GM18505 (cell line): ENCODE measurements around the gene SNX5.

Experiments used
- ATAC-seq: cut with Tn5 transposase; IDR thresholded peaks from one replicate; pipeline ENCODE4 v1.9.1; 2021; ENCODE audit not compliant: unreplicated experiment
- POLR2A ChIP-seq: IDR thresholded peaks from 4 replicates; pipeline ENCODE4 v1.6.1; 2011; ENCODE audit warnings: borderline replicate concordance; ENCODE audit not compliant: insufficient read depth, insufficient read length; ENCODE audit errors: extremely low read depth

SNX5 gene

DNA sequence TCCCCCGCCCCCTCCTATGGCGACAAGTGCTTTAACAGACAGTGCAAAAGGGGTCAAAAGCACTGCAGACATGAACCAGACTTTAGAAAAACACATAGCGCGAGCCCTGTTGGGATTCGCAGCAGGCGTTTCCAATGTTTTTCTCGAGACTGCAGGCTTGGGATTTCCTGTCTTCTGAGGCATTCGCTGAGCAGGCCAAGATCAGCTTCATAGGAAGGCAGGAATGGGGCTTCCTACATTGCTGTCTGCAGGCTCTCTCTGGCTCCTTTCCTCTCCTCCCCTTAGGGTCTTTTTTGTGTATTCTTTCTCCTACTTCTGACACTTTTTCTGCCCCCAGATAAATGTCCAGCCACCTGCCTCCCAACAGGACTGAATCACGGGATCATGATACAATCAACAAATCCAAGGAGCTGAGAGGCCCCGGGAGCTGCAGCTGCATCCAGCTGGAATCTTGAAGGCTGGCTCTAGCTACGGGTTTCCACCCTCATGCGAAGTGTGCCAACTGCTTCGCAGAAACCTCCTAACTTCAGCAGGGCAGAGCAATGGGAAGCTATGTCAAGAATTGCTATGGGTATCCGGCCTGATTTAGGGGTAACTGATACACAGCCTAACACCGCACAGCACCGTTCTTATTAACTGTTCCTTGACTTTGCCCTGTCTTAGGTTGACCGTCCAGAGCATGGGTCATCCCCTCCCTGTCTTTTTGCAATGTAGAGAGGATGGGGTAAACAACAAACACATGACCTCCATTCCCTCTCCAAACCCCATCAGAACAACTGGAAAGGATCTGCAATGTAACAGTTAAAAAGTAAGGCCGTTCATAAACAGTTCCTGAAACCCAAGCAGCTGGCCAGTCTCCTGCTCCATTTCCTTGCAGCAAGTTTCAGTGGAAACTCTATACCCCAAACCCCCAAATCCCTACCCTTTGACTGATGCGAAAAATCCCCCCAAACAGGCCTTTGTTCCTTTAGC, 31.5 kb downstream of the SNX5 start:
- ATAC-seq, result no peak
- no peak for TF ChIP-seq POLR2A

DNA sequence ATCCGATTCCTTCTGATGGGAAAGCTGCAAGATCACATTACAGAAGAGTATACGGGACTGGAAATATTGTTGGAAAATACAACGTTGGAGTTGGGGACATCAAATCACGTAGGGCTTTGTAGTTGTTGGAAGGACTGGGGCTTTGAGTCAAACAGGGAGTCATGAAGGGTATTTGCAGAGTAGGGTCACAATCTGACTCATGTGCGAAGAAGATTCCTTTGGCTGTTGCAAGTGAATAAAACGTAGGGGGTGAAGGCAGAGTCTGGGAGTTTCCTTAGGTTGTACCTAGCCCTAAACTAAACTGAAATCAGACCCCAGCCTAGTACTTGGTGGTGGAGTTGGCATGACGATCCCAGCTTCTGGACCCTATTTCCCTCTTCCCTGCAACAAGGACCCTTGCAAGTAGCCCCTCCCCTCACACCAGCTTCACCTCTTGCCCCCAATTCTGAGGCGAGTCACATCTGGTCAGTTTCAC, 32.3 kb downstream of the SNX5 start:
- ATAC-seq, result no peak

DNA sequence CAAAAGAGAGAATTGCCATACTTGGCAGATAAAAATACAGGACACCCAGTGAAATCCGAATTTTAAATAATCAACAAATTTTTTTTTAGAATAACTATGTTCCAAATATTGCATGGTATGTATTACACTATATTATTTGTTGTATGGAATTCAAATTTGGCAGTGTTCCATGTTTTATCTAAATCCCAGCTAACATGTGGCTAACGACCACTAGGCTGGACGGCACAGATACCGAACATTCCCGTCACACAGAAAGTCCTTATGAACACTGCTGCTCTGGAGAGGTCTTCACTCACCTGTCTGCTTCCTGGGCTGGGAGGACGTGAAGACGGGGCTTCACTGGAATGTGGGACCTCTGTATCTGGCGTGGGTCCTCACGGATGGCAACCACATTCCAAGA, 32.8 kb downstream of the SNX5 start:
- no peak for ATAC-seq

More for the DNA sequence above, 32.3 kb downstream of the SNX5 start:
- no peak for TF ChIP-seq POLR2A

DNA sequence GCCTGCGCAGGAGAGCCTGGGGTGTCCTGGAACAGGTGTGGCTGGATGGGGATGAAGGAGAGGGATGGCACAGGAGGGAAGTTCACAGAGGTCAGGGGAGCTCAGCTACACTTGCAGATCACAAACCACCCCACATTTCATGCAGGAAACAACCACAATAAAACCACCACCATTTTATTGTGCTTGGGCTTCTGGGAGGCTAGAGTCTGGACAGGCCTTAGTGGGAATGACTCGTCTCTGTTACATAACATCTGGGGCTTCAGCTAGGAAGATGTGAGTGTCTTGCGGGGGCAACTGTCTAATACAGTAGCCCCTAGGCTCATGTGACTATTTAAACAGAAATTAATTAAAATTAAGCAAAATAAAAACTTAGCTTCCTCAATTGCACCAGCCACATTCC, 33.4 kb downstream of the SNX5 start:
- TF ChIP-seq POLR2A, result no peak

More for the DNA sequence above, 32.8 kb downstream of the SNX5 start:
- no peak for TF ChIP-seq POLR2A

DNA sequence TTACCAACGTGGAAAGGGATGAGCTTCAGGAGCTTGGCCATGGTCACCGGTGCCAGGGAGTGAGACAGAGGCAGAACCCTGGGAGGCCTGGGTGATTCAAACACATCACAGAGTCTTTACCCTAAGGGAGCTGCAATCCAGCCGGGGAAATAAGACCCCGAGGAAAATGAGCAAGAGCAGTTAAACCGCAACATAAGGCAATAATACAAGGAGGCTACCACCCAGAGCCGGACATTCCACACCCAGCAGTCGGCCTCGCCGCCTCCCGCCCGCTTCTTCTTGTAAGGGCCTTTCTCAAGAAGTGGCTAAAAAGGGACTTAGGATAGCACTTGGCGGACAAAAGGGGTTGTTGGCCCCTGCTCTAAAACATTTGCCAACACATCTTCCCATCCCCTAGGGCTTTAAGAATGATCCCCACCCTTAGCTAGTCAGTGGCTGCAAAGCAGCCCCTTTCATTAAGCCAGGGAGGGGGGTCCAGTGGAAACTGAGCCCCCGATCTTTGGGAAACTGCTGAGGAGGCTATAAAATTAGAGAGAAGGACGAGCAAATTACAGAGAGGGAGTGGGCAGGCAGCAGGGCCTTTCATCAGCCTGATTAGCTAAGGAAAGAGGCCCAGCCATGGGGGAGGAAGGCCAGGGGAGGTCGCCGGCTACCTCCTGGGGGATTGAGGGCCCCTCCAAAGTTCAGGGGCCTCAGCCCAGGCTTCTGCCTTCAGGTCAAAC, 34.3 kb downstream of the SNX5 start:
- ATAC-seq, result no peak

More for the DNA sequence above, 33.4 kb downstream of the SNX5 start:
- no peak for ATAC-seq

DNA sequence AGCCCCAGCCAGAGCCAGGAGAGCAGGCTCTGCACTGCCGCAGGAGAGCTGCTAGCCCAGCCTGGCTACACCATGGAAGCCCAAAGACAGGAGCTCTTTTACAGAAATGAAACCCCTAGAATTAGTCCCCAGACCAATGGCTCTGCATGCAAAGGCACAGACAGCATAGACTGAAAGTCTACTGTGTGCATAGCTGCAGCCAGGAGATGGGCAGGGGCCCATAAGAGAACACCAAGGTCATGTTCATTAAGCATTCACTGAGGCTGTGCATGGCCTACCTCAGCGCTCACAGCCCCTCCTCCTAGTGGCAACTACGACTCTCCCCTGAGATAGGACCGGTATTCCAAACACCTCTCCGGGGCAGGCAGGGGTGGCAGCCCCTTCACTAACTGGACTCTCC, 34.9 kb downstream of the SNX5 start:
- no peak for ATAC-seq
- TF ChIP-seq POLR2A, result no peak

More for the DNA sequence above, 34.3 kb downstream of the SNX5 start:
- no peak for TF ChIP-seq POLR2A

DNA sequence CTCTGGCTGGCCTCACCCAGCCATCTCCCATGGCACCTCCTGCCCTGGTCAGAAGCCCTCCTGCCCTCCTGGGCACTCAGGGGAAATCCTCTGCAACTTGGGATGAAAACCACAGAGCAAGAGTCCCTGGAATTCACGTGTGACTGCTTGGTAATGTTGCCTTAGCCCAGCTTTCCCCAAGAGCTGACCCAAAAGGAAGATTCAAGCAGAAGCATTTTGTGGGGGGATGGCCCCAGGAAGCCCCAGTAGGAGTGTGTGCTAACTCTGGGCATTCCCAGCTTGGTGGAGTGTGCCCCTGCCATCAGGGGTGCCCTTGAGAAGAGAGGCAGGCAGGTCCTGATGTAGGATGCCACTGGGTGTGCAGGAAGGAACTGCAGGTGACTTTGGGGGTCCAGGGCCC, 35.5 kb downstream of the SNX5 start:
- ATAC-seq, result no peak
- no peak for TF ChIP-seq POLR2A

DNA sequence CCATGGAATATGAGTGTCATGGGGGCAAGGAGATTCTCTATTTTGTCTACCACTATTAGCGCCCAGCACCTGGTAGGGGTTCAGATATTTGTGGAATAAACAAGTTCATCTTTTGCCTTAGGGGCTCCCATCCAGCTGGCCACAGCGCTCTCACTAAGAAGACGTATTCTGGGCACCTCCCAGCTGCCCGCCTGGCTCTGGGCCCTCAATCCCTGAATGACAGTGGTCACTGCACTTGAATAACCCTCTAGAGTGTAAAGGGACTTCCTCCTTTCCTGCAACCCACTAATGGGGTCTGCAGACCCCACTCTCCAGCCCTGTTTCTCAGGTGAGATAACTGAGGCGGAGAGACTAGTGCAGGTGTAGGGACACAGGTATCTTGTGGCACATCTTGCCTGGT, 36.2 kb downstream of the SNX5 start:
- ATAC-seq, result no peak

DNA sequence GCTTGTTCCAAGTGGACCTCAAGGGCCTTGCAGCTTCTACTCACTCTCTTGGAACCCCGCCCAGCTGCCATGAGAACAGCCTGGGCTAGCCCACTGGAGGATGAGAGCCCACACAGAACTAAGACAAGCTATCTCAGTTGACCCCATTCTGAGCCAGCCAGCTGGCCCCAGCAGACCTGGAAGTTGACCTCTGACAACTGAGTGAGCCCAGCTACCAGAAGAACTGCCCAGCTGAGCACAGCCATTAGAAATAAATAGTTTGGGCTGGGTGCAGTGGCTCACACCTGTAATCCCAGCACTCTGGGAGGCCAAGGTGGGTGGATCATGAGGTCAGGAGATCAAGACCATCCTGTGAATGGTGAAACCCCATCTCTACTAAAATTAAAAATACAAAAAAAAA, 37.1 kb downstream of the SNX5 start:
- TF ChIP-seq POLR2A, result no peak
- no peak for ATAC-seq

More for the DNA sequence above, 36.2 kb downstream of the SNX5 start:
- no peak for TF ChIP-seq POLR2A

DNA sequence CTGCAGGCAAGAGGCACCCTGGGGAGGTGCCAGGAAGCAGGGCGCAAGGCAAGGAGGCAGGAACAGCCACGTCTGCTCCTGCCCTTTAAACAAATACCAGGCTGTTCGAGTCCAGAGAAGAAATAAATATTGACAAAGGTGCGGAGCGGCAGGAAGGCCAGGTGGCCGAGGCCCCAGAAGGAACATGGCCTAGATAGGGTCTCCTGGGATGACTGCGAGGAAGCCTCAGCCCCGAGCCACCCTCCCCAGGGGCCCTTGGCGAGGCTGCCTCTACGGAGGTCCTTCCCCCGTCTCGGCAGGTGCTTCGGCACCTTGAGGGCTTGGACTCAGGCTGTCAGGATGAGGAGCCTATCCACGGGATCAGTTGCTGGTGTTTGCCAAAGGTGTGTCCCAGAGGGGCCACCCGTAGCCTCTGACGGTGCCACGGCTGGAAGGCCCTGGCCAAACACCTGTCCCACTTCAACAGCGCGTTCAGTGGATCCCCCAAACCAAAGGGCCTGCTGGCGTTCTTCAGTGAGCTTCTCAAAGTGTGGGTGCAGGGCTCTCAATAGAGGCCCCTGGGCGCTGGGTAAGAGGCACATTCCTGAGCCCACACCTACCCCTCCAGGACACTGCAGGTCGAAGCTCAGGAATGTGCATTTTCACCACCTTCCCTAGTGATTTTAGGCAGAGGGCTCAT, 39.8 kb downstream of the SNX5 start:
- no peak for ATAC-seq
- no peak for TF ChIP-seq POLR2A

DNA sequence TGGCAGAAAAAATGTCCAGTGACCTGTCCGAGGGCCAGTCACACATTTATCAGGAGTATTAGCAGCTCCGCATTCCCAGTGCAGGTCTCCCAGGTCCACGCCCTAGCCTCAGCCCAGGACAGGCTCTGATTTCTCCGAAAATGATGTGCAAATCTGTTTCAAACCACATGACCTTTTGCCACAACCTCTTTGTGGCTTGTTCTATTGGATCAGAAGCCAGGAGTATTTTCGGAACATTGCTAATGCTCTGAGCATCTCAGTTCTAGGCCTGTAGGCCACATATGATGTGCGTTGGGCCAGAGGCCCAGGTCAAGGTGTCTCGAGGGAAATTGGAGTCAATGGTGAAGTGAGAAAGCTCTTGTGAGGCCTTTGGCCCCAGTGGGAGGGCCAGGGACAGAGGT, 40.4 kb downstream of the SNX5 start:
- no peak for ATAC-seq
- TF ChIP-seq POLR2A, result no peak

DNA sequence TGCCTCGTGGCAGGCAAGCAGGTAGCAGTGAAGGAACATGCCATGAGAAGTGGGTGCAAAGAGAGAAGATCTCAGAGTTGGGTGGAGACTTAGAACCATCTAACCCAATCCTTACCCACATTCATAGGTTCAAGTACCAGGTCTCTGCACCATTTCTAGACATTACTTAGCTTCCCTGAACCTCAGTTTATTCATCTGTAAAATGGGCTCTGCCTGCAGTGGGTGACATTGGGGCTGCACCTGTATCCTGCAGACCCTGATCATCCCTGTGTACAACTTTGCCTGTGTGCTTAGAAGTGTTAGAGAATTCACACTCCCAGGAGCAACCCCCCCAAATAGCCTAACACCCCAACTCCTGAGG, 42.7 kb downstream of the SNX5 start:
- TF ChIP-seq POLR2A, result no peak
- ATAC-seq, result no peak

DNA sequence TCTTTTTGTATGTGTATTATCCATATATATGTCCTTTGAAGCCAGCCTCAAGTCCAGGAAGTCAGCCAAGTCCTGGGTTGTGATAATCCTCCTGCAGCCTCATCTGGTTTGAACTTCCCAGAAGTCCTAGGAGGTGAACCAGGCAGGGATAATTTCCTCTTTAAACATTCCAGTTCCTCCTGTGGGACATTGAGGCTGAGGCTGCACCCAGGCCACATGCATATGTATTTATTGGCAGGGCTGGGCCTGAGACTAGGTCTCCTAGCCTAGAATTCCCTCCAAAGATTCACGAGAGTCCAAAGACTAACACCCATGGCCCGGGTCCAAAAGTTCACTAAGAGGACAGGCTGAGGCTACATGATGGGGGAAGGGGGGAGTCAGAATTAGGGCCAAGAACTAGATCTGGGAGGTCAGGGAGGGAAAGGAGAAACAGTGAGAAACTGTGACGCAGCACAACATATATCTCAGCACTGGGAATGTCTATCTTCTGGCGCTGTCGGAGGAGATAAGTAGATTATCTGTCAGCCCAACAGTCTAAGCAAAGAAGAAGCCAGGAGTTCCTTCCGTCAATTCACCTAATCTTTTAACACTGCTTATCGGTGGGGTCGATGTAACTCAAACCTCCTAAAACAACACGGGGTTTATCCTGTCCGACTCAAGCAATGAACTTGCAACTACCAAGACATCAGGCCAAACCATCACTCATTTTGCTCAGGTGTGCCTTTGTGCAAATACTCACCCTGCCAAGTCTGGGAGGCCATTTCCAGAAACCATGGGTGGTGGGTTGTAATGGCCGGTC, 43.3 kb downstream of the SNX5 start:
- no peak for ATAC-seq
- TF ChIP-seq POLR2A, result no peak

DNA sequence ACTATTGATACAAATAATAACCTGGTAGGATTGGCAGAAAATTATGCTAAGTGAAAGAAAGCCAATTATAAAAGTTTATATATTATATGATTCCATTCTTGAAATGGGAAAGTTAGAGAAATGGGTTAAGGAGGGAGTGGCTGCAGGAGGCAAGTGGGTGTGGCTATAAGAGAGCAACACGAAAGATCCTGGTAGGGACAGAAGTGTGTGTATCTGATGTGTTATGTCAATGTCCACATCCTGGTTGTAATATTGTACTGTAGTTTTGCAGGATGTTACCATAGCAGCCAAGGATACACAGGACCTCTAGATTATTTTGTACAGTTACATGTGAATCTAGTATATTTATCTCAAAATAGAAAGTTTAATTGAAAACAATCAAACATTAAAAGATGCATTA, 46.8 kb downstream of the SNX5 start:
- TF ChIP-seq POLR2A, result no peak
- ATAC-seq, result no peak
